CD4-positive, alpha-beta T cell treated with Interleukin-17A for 1 hour (primary cell): ENCODE results near the gene SMIM41.
A peak's percentile ranks its signal among the peaks of the same experiment; 100 is the strongest.
"Not testable (repeated sequence)": the region's sequence is repeated elsewhere in the genome, so short reads cannot be mapped to it uniquely, and the experiment has no call there.

Experiments
- DNase-seq: peaks from one replicate; pipeline ENCODE4 v3.0.0-alpha.2; 2020

Gene SMIM41

DNA sequence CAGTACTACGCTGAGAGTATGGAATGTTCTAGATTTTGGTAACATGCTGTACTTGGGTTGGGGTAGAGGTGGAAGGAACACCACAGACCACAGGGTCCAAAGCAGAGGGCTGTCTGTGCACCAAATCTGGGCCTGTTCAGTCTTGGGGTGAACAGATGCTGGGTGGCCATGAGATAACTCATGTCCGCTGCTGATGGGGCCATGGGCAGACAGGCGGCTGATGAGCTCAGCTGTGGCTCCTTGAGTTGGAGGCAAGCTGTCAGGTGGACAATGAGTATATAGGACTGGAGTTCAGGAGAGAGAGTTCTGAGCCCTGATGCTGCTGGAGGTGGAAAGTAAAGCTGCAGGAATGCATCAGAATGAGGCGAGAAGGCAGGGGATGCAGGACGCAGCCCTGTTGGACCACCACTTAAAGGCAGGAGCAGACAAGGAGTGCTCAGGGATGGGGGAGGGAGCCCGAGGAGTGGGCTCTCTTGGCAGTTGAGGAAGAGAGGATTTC lies 6.2 kb downstream of the SMIM41 start:
- no peak for DNase-seq

DNA sequence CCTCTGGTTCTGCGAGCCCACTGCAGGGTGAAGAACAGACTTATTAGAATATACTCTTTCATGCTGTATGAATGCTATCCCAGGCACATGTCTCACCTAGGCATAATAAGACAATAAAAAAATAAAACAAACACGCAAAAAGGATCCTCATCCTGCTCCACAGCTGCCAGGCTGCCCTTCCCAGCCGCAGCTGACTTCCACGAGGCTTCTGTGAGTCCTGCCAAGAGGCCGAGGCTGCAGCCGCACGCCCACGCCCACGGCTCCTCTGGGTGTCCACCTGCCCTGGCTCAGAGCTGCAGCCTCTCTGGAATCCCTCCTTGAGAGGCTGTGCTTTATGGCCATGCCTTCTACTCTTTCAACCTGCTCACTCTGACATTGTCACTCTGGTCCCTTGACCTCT lies 6.9 kb downstream of the SMIM41 start:
- DNase-seq, result no peak

- no peak for DNase-seq
Observed at GRCh38 chr12:52086944-52087835, 7.7 kb downstream of the SMIM41 start.

- no peak for DNase-seq
Observed at GRCh38 chr12:52087961-52088820, 8.7 kb downstream of the SMIM41 start.

- no peak for DNase-seq
Observed at GRCh38 chr12:52089491-52089890, 10.0 kb downstream of the SMIM41 start.

DNA sequence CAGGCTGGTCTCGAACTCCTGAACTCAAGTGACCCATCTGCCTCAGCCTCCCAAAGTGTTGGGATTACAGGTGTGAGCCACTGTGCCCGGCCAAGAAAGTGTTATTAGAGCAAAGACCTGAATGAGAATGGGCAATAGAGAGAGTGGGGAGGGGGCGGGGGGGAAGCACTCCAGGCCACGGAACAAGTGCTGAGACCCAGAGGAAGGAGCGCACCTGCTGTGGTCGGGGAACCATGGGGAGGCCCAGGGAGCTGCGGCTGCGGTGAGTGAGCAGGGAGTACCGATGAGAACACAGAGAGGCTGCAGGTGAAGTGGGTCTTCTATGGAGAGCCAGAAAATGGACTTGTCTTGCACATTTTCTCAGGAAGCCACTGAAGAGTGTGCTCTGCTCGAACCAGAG lies 10.8 kb downstream of the SMIM41 start:
- DNase-seq, result no peak

GRCh38 chr12:52091061-52091460 lies 11.6 kb downstream of the SMIM41 start:
- no peak for DNase-seq

DNA sequence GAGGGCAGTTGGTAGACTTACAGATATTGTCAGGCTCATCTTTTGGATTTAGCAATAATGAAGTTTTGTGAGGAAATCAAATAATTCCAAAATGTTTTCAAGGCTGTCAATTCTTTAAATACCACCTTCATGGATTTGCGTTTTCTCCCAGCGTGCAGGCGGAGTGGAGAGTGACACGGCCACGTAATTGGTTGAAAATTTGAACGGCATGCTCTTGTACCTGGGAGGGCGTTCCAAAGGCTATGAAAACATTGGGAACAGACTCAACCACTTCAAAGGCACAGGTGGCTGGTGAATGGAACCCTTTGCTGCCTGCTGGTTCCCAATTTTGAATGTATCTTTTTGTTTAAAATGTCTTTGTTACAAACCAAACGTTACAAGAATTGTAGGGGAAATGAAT lies 12.4 kb downstream of the SMIM41 start:
- DNase-seq, result no peak

DNA sequence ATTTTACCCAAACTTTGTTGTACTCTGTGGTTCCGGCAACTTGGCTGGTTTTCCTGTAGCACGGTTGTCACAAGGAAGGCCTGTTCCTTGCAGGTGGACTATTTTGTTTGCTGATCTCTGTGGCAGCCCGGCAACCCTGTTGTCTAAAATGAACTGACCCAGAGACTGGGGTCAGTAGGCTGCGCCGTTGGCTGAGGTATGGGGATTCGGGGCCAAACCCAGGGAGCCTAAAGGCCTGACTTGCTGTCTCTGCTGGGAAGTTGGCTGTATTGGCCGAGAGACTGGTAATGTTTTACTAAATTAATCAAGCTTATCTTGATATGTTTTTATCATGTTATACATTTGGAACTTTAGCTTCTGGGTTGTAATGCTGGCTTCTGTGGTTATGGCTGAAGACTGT lies 13.8 kb downstream of the SMIM41 start:
- DNase-seq, result no peak

DNA sequence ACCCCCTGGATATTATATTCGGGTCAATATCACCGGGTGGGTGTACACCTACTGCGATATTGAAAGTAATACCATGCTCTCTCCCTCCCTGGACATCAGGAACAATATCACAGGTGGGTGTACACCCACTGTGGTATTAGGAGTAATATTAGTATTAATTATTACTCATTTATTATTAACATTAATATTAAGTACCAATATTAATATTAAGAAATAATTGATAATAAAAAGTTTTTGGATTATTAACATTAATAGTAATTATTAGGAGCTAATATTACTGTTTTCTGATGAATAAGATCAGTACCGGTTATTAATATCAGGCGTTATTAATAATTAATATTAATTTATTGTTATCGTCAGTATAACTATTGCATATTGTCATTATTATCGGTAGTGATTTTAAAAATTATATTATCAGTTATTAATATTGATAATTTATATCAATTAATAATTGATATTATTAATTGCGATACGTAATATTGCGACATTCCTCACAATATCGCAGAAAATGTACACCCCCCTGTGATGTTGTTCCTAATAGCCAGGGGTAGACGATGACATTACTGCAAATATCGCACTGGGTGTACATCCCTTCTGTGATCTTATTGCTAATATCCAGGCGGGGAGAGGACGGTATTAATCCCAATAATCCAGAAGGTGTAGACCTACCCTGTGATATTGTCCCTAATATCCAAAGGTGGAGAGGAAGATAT lies 17.0 kb downstream of the SMIM41 start:
- no peak for DNase-seq

DNA sequence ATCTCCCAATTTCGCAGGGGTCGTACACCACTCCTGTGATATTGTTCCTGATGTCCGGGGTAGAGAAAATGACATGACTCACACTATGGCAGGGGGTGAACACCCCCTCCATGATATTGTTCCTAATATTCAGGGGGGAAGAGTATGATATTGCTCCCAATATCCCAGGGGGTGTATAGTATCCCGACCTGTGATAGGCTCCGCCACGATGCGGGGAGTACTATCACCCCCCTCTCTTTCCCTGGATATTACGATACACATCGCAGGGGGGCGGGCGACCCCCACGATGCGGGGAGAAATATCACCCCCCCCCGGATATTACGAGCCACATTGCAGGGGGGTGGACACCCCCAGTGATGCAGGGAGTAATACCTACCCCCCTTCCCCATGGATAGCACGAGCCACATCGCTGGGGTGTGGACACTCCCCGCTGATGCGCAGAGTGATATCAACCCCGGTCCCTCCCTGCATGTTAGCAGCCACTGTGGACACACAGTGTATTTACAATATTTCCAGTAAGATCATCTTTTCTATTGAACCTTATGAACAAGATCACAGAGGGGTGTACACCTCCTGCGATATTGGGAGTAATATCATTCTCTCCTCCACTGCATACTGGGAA lies 17.7 kb downstream of the SMIM41 start:
- no peak for DNase-seq

DNA sequence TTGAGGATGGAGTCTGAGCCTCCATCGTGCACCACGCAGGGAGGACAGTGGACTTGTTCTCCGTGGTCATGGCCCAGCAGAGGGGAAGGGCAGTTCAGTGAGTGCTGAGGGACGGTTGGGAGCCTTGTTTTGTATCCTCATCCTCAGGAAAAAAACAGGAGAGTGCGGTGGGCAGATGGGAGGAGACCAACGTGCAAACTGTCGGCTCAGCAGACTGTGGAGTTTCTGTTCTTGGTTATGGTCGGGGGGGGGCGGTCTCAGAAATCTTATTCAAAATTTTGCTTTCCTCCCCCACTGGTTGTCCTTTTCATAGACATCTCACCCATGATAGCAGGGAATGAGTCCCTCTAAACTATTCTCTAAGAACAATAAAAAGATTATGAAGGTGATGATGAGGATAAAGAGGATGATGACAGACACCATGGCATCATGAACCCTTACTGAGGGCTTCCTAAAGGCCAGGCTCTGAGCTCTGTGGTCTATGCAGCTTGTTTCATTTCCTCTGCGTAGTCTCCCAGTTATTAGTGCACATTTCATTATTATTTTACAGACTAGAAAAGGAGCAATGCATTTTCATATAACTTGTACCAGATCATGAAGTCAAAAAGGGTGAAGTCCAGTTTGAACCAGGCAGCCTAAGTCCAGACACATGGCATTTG lies 25.1 kb downstream of the SMIM41 start:
- not testable (repeated sequence) for DNase-seq

GRCh38 chr12:52116222-52117125 lies 37.0 kb downstream of the SMIM41 start:
- peak; percentile 77 for DNase-seq

DNA sequence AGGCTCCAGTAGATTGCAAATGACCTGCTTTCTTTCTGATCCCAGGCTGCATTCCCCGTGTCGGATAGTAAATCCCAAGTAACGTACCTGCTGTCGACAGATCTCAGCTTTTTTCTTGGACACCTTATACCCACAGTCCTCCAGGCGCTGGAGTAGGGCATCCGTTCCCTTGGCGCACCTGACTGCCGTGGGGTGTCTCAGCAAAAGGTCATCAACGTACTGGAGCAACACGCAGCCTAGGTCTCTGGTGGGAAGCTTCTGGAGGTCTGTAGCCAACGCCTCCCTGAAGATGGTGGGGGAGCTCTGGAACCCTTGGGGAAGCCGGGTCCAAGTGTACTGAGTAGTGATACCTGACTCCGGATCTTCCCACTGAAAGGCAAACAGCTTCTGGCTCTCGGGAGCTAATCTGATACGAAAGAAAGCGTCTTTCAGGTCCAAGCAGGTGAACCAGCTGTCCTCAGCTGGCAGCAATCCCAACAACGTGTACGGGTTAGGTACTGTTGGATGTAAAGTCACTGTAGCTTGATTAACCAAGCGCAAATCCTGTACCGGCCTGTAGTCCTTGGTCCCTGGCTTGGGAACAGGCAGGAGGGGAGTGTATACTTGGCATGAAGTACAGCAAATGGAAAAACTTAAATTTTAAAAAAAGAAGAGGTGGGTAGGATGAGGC lies 38.4 kb downstream of the SMIM41 start:
- DNase-seq, result not testable (repeated sequence)

DNA sequence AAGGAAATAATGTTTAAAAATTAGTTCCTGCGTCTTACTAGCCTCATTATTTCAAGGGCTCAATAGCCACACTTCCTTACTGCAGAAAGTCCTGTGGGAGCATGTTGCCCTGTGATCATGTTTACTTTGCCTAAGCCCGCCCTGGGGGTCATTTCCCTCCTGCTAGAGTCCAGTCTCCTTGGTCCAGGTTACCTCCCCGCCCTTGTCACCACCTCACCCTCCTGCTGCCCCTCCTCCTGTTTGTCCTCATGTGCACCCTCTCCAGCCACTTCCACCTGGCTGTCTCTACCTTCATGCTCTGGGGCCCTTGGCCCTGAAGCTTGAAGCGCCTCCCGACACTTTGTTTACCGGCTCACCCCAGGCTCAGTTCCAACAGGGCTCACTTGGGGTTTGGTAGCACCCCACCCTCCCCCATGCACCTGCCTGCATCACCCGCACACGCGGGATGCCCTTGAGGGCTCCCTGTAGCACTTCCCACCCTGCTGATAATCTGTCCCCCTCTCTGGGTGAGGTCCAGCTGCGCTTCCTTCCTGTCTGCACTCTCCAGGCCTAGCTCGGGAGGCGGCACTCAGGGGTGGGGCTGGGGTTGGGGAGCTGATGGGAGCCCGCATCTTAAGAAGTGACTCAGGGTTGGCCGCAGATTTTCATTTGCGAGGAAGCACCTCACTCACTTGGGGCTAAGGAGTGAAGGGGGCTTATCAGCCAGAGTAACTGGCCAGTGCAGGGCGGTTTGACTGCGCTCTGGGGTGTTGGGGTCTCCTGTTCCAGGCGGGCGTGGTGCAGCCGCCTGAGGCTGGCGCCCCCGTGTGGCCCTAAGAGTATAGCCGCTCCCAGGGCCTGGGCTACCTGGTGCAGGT lies 40.1 kb downstream of the SMIM41 start:
- peak; percentile 42 for DNase-seq

DNA sequence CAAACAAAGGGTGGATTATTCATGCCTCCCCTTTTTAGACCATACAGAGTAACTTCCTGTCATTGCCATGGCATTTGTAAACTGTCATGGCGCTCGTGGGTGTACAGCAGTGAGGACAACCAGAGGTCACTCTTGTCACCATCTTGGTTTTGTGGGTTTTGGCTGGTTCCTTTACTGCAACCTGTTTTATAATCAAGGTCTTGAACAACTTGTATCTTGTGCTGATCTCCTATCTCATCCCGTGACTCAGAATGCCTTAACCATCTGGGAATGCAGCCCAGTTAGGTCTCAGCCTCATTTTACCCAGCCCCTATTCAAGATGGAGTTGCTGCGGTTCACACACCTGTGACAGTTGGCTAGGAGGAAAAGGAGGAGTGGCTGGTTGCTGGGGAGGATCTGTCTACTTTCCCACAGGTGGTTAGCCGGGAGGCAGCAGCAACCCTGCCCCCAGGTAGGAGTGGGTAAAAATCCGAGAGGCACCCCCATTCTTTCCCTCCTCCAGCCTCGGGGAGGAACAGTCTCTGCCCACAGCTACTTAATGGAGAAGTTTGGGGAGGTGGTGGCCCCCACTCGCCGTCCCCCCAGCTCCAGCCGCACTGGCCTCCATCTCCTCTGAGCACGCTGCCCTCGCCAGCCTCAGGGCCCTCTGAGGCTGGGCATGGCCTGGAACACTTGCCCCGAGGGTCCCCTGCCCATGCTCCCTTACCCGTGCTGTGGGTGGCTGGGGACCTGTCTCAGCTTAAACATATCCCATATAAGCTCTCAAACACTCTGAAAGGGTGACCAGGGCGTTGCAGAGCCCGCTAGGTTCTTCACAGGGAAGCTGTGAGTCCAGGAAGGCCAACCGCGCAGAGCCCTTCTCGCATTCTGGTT lies 41.7 kb downstream of the SMIM41 start:
- DNase-seq, result no peak

GRCh38 chr12:52121824-52122539 lies 42.5 kb downstream of the SMIM41 start:
- peak; percentile 59 for DNase-seq

GRCh38 chr12:52122540-52122871 lies 43.0 kb downstream of the SMIM41 start:
- DNase-seq, result no peak
